Gastroesophageal sphincter (tissue), 3 donors: ENCODE measurements around the gene COPS7A.

Source experiments
- CTCF ChIP-seq, 4 experiments: fragments of 200-600 bp in 2 of 4; fragments of 450-650 bp in 2 of 4; sonication (generic) in 1 of 4; IDR thresholded peaks; one replicate each; pipeline ENCODE4 v1.5.1; 2017 to 2019; ENCODE audit warnings: antibody characterized with exemption in 4 of 4, mild to moderate bottlenecking in 2 of 4, moderate library complexity in 2 of 4
- POLR2AphosphoS5 ChIP-seq: sonication (generic); formaldehyde crosslinking; IDR thresholded peaks from one replicate; pipeline ENCODE4 v1.6.1; 2017; ENCODE audit warnings: antibody characterized with exemption

- TF ChIP-seq CTCF (IDR thresholded peaks at IDR 0.05) (no peak), POLR2AphosphoS5 (no peak)
Measured at GRCh38 chr12:6757028-6757690, 33.3 kb downstream of the COPS7A start.
